ENCODE data around the gene KLRC4.
"Not testable (repeated sequence)": the region's sequence is repeated elsewhere in the genome, so short reads cannot be mapped to it uniquely, and the experiment has no call there.

The KLRC4 gene

GRCh38 chr12:10397296-10397695 is 12.3 kb downstream of the KLRC4 start:
- DNase-seq = no peak

DNA sequence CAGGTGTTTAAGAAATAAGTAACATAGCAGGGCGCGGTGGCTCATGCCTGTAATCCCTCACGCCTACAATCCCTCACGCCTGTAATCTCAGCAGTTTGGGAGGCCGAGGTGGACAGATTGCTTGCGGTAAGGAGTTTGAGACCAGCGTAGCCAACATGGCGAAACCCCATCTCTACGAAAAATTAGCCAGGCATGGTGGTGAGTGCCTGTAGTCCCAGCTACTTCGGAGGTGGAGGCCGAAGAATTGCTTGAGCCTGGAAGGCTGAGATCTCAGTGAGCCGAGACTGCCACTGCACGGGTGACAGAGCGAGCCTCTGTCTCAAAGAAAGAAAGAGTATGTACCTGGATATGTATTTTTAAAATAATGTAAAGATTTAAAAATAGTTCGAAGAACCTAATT is 13.4 kb downstream of the KLRC4 start:
- DNase-seq = not testable (repeated sequence)

DNA sequence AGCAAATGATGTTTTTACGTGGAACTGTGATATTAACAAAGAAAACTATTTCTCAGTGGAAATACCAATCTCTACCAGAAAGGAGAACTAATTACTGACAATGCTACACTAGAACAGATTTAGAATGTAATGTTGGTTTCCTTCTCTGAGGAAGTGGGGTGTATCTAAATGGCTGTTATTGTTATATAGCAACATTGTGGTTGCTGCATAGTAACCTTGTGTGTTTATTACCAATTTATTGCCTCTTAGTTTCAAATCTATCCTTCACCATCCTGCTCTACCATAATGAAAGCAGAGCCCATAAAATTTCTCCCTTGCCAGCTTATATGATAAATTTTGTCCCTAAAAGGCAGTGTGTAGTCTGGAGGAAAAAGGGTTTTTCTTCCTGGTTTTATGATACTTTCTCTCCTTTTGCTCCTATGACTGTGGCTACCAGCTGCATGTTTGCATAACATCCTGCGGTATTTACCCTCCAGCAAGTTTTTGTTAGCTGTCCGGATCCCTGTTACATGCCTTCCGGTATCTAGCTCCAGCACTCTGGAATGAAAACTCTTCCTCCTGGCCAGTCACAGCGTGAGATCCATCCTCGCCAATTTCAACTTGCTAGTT is 14.1 kb downstream of the KLRC4 start:
- peak; percentile 42 for DNase-seq

GRCh38 chr12:10394531-10395152 is 14.9 kb downstream of the KLRC4 start:
- not testable (repeated sequence) for DNase-seq

DNA sequence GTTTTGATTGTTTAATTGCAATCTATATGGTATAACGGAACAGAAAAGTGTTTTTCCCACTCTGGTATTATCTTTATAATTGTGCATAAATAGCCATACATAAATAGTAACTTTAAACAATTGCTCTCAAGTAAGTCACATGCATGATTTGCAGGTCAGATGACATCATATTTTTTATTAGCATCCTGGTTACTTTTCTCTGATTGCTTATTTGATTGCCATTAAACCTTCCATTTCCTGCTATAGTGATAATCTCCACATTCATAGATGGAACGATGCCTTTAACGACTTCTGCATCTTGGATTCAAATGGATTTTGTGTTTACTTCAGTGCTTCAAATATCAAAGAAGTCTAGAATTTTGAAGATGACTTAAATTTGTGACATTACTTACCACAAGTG is 16.3 kb downstream of the KLRC4 start:
- DNase-seq = no peak

DNA sequence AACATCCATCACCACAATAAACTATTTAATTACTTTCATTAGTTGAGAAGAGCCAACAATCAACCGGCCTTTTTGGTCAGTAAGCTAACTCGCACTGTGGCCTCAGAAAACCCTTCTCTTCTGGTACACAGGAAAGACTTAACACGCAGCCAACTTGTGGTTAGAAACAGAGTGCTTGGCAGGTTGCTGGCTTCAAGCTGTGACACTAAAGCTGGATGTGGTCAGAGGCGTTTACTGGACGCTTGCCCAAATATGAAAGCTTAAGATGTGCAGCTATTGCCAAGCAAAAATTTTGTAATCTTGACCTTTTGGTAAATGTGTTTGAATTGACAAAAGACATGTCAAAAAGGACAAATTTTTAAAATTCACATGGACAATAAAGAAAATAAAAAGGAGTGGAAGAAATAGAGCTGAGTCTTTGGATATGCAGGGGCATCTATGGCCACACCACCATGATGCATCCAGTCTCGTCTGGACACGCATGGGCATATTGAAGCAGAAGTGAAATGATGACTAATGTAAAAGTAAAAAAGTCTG is 17.1 kb downstream of the KLRC4 start:
- DNase-seq = peak; percentile 61

DNA sequence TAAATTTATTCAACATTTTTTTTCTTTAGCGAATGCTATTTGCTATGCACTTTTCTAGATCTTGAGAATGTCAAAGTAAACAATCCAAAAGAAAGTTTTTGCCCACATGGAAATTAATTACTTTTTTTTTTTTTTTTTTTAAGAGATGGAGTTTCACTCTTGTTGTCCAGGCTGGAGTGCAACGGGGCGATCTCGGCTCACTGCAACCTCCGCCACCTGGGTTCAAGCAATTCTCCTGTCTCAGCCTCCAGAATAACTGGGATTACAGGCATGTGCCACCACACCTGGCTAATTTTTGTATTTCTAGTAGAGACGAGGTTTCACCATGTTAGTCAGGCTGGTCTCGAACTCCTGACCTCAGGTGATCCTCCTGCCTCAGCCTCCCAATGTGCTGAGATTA is 18.6 kb downstream of the KLRC4 start:
- DNase-seq = not testable (repeated sequence)

DNA sequence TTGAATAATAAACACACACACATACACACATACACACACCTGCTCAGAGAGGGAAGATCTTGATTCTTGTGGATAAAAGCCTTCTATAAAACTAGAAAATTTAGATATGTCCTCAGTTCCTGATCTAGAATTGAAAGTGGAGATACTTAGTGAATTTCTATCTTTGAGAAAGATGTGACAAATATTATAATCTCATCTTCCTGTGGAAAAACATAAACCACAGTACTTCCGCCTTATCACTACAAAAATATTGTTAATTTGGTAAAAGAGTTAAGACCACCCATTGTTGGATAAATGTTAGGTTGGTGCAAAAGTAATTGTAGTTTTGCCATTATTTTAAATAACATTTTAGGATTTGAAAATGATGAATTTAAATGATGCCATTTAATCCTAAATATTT is 19.7 kb downstream of the KLRC4 start, which contains the start of gene KLRK1:
KLRK1 (minus strand) TSS at position 138 of the 400 bp plus-strand sequence. CDS start 1,231 bp downstream, outside the sequence.
- no peak for DNase-seq

DNA sequence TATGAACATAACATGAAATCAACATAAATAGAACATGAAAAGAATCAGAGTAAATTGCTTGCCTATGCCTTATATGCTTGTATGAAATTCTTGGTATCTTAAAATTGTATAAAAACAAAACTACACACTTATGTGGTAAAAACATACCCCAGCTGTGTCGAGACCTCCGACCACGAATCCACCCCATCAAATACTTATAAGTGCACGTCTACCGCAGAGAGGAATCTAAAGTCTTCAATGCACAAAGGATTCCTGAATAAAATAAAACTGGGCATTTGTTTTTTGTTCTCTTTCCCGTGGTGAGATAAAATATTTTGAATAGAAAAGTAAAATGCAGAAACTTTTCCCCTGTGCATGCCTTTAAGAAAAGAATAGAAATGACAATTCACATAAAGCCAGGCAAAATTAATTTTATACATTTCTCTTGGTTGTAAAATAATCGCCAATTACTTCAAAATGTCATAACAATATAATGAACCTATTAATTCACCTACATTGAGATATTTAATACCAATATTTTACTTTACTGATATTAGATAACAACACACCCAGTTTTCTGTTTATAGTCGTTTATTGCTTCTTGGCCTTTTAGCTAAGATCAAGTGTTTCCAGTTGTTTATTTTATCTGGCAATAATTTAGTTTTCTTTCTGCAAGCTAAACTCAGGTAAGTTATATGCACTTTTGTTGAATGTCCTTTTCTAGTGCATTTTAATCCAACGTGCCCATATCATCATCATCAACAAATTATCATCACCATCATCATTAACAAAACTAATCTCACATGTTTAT is 20.7 kb downstream of the KLRC4 start:
- DNase-seq = no peak

DNA sequence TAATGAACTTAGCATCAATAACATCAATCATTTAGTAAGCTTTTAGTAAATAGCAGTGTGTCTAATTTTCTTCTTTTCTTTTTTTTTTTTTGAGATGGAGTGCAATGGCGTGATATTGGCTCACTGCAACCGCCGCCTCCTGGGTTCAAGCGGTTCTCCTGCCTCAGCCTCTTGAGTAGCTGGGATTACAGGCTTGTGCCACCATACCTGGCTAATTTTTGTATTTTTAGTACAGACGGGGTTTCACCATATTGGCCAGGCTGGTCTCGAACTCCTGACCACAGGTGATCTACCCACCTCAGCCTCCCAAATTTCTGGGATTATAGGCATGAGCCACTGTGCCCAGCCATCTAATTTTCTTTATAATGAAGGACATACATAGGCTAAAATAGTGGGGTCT is 22.1 kb downstream of the KLRC4 start:
- DNase-seq = not testable (repeated sequence)

- DNase-seq = no peak
Measured at GRCh38 chr12:10386857-10387256, 22.7 kb downstream of the KLRC4 start.

DNA sequence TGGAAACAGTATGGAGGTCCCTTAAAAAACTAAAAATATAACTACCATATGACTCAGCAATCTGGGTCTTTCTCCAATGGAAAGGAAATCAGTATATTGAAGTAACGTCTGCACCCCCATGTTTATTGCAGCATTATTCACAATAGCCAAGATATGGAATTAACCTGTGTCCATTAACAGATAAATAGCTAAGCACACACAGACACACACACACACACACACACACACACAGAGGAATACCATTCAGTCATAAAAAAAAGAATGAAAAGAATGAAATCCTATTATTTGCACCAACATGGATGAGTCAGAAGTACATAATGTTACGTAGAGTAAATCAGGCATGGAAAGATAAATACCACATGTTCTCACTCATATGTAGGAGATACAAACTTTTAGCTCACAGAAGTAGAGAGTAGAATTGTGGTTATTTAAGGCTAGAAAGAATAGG is 24.4 kb downstream of the KLRC4 start:
- DNase-seq = peak; percentile 89

DNA sequence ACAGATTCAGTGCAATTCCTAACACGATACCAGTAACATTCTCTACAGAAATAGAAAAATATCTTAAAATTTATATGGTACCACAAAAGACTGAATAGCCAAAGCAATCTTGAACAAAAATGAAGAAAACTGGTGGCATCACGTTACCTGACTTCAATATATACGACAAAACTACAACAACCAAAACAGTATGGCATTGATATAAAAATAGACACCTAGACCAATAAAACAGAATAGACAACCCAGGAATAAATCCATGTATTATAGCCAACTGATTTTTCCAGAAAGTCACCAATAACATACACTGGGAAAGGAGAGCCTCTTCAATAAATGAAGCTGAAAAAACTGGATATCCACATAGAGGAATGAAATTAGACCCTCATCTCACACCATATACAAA is 25.4 kb downstream of the KLRC4 start:
- DNase-seq = no peak

DNA sequence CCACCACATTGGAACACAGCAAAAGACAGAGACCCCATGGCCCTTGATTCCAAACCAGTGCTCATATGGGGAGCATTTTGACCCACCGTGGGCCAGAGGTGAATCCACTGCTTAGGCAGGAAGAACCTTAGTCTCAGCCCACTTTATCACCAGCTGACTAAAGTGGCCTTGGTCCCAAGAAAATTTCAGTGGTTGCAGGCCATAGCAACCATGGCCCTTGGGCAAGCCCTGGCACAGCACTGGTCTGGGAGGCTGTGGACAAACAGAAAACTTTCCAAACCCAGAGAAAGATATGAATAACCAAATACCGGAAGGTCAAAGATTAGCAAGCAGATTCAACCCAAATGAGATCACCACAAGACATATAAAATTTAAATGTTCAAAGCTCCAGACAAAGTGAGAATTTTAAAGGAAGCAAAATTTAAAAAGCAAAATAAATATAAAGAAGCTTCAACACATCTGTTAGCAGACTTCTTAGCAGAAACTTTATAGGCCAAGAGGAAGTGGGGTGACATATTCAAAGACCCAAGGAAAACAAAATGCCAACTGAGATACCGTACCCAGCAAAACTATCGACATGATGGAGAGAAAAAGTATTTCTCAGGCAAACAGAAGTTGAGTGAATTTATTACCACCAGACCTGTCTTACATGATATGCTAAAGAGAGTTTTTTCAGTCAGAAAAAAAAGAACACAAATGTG is 27.5 kb downstream of the KLRC4 start:
- DNase-seq = no peak

DNA sequence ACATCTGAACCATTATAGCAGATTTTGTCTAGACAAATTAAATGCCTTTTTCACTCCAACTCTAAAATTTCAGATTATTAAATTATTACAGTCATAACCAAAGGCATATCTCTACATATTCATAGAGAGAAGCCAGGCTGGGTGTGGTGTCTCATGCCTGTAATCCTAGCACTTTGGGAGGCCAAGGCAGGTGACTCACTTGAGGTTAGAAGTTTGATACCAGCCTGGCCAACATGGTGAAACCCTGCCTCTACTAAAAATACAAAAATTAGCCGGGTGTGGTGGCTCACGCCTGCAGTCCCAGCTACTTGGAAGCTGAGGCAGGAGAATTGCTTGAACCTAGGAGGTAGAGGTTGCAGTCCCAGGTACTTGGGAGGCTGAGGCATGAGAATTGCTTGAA is 30.8 kb downstream of the KLRC4 start:
- DNase-seq = not testable (repeated sequence)

DNA sequence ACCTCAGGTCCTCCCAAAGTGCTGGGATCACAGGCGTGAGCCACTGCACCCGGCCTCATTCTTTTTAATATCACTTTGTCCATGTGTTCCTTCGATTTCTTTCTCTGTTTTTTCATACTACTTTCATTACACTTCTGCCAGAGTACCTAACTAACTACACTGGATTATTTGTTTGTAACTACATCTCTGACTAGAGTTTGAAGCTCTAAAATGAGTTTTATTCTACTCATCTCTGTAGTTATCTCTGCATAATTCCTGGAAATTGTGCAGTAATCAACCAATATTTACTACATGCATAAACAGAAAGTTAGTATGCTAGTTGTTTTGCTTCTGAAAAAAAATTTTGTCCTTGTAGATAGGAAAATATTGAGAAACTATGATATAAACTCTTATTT is 34.9 kb downstream of the KLRC4 start:
- no peak for DNase-seq

DNA sequence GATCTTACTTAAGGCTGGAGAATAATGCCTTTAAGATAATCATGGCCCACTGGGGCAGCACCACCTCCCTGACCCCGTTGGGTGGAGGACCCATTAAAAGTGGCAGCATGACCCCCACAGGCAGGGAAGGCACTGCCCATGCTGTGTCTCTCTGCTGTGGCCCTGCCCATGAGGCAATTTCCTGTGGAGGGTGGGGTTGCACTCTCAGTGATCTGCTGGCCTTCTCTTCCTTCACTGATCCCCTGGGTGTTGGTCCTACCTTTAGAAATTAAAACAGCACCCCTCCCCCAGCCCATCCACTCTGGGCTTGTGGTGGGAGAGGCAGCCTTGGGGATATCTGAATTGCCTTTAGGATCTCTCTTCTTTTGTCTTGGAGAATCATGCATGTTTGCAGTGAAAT is 37.0 kb downstream of the KLRC4 start:
- DNase-seq = no peak

- DNase-seq = not testable (repeated sequence)
Measured at GRCh38 chr12:10371893-10372535, 37.5 kb downstream of the KLRC4 start.

DNA sequence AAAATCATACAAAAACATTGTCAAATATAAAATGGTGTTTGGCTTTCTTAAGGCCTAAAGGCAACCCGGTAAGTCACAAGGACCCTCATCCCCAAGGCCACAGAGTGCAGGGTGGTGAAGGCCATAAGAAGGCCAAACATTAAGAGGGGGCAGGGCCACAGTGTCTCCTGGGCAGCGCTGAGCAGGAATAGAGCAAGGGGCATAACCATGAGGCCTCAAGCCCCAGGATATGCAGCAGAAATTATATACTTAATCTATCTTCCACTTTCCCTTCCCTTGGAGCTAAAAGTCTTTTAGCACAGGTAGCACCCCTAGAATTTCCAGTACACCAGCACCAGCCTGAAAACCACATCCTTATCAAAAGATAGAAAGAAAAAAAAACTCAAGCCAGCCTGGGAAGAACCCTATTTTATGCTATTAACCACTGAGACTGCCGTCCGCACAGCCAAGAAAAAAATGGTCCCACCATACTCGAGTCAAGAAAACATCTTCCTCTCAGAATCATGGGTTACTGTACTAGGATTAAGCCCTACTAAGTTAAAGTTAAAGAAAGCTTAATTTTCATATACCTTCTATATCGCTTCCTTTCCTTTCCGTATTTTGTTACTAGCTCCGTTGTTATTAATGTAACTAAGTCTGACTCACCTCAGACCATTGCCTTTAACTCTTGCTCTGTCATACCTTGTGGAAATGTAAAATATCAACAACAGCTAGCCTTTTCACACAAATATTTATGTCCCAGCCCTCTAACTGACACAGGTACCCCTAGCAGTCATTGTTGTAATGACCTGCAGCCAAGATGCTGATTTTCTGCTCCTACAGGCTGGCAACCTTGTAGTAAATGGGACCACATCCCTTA is 39.8 kb downstream of the KLRC4 start:
- no peak for DNase-seq

DNA sequence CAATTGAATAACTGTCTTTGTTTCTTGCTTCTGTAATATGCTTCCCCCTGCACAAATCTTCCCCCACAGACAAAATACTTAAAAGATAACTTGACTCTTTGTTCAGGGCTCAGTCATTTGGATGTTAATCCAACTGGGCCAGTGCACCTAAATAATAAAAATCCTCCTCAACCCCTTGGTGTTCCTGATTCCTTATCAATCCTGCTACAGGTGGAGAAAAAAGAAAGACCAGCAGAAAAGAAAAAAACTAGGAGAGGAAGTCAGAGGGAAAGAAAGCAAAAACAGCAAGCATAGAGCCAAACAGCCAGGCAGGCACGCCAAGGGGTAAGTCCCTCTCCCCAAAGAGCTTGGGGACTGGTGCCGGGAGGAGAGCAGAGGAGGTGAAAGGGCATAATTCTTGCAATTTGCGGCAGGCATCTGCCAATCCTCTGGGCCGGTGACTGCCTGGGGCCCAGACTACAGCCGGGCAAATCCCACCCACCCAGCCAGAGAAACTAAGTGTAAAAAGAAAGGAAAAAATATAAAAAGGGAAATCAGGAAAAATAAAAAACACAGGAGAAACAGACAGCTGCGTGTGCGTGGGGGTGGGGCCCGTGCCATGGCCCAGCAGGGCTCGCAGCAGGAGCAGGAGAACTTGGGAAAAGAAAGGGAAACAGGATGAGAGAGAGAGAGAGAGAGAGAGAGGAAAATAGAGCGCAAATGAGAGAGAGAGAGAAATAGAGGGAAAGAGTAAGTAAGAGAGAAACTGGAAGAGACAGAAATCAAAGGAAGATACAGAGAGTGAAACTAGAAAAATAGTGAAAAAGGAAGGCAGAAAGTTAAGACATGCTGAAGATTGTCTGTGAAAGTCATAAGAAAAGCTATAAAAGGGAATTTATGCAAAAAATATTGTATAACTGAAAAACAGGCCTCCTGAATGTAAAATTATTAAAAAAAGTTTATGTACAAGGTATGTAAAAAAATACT is 41.1 kb downstream of the KLRC4 start:
- DNase-seq = no peak

All from fibroblast of skin of abdomen (primary cell).